NCI-H2227 (cell line): ENCODE data around the gene KCNAB1.

Experiments used
- DNase-seq: peaks from one replicate; lab custom pipeline; 2025; ENCODE audit not compliant: unreplicated experiment; lab: John Stamatoyannopoulos, UW

Gene KCNAB1

DNA sequence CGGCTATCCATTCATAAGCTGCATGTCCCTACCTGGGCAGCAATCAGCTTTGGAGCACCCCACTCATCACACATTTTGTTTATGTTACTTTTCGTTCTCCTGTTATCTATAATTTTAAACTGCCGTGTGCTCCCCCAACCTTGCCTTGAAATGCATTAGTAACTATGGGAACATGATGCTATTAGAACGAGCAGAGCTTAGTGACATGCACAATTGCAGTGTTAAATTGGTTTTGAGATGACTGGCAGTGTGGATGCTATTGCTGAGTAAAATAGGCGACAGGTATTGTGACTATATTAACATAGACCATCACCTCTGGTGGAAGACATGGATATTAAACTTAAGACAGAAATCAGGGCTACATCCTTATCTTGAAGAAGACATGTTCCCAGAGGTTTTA lies 191.6 kb downstream of the KCNAB1 start:
- peak; percentile 15 for DNase-seq

DNA sequence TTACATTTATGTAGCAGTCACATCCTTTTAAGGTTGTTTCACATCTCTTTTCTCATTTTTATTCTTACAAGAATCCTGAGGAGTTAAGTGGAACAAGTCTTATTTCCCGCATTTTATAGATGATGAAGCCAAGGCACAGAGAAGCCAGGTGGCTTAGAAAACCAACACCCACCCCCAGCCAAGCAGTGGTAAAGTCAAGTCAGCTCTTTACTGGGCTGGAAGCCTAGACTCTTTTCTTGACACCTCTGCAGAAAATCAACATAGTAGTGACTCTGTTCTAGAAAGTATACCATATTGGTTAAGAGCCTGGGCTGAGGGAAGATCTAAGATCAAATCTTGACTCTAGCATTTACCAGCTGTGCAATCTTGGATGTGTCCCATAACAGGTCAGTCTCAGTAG lies 195.7 kb downstream of the KCNAB1 start:
- no peak for DNase-seq

DNA sequence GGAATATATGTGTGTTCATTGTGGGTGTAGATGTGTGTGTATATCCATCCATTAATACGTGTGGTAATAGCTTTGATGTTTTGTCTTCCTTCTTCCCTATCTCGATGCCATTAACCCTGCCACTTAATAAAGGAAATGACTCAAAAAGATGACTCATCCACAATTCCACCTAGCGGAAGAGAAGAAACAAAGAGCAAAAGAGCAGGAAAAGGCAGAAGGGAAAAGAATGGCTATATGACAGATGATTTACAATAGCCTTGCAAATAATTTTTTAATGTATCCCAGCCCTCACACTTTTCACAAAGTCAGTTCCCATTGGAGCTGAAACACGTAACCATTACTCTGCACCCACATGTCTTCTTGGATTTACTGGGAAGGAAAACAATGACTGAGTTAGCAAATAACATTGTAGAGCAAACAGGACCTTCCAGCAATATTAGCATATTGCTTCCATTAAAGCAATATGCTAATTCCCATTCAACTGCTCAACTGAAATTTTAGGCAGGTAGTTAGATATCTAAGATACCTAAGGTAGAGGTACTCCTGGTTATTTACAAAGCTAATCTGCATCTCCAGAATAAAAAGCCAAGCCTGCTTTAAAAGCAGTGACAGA lies 197.2 kb downstream of the KCNAB1 start:
- no peak for DNase-seq

DNA sequence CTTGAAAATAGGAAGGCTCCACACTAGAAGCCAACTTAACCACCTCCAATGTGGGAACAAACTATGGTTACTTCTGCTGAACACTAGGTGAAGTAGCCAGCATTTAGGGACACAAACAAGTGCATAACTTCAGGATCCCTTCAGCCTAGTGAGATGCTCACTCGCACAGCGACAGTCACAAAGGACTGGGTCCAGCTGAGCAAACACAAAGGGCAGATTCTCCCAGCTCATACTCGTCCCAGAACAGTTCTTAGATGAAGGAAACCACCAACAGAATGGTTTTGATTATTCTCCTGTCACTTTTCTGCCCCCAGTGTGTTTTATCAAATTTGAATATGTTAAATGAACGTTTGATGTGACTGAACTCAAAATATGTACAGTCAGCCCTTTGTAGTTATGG lies 201.6 kb downstream of the KCNAB1 start:
- no peak for DNase-seq

DNA sequence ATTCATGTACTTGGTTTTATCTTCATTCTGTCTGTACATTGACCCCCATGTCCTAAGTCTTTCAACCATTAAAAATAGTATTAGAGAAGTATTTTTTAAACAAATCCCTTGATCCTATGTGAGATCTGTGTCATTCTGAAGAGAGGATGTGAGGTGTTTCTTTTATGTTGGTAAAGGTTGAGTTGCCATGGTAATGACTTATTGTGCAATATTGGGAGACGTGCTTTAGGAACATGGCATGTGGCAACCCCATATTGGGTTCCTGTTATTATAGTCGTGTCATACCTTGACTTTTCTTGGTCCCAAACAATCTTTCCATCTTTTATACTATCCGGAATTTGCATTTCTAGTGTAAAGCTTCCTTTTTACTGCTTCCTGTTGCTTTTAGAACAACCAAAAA lies 203.1 kb downstream of the KCNAB1 start:
- DNase-seq, result no peak

- DNase-seq, result no peak
These were observed 210.0 kb downstream of the KCNAB1 start for GRCh38 chr3:156330415-156330814.

- DNase-seq, result no peak
These were observed 211.9 kb downstream of the KCNAB1 start for GRCh38 chr3:156332304-156332703.

- DNase-seq, result peak; percentile 46
These were observed 214.6 kb downstream of the KCNAB1 start for GRCh38 chr3:156334841-156335545.

DNA sequence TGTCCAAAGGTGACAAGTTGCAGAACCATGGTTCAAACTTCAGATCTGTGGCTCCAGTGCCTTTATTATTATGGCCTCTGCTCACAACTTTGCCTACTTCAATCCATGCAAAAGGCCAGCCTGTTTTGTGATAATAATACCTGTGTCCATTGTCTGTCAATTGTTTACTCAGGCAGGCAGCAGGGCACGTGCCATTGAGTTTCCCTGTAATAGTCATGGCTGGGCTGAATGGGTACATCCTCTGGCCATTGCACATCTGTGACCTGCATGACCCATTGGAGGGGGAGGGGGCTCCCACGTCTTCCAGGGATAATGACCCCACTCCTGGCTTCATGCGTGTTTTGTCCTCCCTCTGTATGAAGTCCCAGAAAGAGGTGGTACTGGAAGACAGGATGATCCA lies 219.1 kb downstream of the KCNAB1 start:
- no peak for DNase-seq

DNA sequence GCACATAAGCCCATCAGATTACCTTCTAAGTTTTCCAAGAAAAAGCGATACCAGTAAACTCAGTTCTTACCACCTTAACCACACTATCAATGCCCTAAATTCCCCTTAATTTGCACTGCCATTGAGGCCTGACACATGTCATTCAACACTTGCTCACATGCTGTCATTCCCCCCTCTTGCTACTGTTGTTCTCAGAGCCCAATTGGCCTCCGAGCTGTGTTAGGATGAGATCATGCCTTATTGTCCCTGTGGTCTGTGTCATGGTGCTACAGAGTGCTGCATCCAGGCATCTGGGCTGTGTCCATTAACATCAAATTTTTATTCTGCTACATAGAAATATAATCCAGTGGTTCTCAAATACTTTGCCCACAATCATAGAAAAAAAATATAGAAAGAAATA lies 221.0 kb downstream of the KCNAB1 start:
- no peak for DNase-seq

DNA sequence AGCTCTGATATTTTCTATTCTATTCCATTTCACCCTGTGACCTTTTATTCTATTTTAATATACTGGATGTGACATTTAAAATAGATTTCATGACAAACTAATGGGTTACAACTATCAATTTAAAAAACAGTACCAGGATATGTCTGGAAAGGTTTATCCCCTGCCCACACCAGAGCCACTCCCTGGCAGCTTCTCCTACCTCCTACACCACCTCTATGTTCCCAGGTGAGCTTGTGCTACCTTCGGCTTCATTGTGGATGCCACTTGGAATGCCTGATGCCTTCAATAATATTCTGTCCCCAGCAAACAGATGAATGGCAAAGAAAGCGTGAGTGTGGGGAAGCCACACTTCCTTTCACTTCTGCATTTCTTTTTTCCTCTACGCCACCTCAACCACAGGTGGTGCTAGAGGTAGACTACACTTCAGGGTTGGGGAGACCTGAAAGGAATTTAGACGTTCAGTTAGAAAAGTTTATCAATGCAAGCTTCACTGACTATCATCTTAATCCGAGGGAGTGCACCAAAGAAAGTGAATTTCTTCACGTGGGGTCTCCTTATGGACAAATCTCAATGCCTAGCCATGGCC lies 221.5 kb downstream of the KCNAB1 start:
- no peak for DNase-seq

DNA sequence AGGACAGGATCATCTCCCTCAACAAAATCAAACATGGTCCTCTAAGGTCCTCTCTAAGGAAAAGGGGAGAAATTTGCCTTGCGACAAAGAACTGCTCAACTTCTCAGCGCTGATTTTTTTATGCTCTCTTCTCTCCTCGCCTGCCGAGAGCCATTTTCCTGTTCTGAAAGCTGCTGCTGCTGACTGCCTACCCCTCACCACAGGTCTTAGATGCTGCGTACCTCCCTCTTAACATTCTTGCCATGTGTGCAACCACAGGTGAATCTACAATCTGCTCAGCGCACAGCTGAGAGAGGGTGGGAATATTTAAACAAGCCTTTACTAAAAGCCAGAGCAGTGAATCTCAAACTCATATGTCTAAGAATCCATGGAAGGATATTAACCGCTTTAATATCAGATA lies 223.8 kb downstream of the KCNAB1 start:
- no peak for DNase-seq

DNA sequence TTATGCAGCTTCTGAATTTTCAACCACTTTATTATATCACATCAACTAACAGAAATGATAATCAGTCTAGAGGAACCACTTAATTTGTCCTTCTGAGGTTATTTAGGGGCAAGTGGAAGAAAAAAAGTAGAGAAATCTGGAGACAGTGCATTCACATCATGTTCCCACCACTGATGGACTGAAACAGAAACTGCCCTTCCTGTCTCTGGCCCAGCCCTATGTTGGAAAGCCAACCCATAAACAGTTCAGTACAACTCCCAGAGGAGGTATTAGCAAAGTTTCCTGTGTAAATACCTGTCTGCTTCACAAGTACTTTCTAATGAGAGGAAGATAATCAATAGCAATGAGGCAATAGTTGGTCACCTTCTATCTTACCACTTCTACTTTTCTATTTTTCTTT lies 228.7 kb downstream of the KCNAB1 start:
- DNase-seq, result no peak

DNA sequence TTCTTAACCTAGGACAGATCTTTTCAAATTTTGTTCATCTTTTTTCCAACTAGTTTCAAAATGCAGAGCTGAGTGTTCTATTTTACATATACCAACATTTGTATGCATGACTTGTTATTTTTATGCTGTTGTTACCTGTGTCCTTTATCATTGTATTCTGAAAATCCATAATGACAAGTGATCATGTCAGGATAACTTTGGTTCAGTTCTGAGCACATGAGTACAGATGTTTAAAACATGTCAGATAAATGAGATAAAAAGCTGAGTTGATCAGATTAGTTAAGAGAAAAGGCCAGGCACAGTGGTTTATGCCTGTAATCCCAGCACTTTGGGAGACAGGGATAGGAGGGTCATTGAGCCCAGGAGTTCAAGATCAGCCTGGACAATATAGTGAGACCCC lies 229.6 kb downstream of the KCNAB1 start:
- DNase-seq, result no peak

DNA sequence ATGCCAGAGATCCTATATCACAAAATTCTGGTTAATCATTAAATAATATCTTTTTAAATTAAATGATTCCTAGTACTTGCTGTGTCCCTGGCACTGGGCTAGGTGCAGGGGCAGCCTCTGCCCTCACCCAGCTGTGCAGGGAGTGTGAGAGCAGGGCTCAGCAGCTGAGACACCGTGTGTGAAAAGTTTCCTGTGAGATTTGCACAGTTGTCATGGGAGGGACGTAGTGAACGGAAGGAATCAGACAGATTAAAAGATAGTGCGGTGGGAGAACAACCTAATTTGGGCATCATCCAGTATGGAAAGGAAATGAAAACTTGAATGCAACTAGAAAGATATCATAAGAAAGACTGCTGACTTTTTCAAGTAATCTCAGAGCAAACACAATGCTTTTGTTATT lies 230.4 kb downstream of the KCNAB1 start:
- no peak for DNase-seq

GRCh38 chr3:156351783-156352182 lies 231.4 kb downstream of the KCNAB1 start:
- no peak for DNase-seq

DNA sequence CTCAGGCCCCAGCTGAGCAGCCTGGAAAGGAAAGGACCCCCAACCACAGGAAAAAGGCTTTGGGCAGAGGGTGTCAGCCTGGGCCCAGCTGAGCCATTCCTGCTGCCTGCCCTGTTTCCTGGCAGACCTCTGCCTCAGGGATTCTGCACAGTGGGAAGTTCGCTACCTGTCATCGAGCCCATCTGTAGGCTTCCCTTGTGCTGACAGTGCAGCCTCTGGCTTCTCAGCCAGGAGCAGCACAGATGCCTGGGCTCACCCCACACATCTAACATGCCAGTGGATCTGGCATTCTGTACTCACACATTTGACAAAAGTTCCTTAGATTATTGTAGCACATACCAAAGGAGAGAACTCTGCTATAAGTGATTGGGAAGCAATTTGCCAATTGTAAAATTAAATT lies 232.3 kb downstream of the KCNAB1 start:
- DNase-seq, result no peak

GRCh38 chr3:156353563-156353962 lies 233.2 kb downstream of the KCNAB1 start:
- no peak for DNase-seq

GRCh38 chr3:156356537-156357363 lies 236.4 kb downstream of the KCNAB1 start:
- DNase-seq, result no peak

- DNase-seq, result no peak
These were observed 237.9 kb downstream of the KCNAB1 start for GRCh38 chr3:156358232-156358631.

- no peak for DNase-seq
These were observed 239.0 kb downstream of the KCNAB1 start for GRCh38 chr3:156359368-156359767.

DNA sequence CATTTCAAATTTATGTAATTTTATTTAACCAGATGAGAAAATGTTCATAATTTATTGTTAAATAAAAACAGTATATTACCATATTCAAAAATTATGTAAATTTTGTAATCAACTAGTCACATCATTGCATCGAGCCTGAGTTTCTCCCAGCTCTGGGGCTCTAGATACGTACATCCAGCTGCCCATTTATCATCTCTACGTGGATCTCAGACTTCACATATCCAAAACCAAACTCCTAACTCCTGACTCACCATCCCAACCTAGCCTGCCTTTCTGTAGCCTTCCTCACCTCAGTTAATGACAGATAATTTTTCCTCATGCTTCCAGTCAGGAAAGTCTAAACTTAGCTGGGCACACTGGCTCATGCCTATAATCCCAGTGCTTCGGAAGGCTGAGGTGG lies 239.7 kb downstream of the KCNAB1 start:
- no peak for DNase-seq
